CD4-positive, alpha-beta T cell treated with Interleukin-15 for 1 hour (primary cell): ENCODE data around the gene CEP72.
"Not testable (repeated sequence)": the region's sequence is repeated elsewhere in the genome, so short reads cannot be mapped to it uniquely, and the experiment has no call there.

Experiments
- DNase-seq: peaks from one replicate; pipeline ENCODE4 v3.0.0-alpha.2; 2020

CEP72 gene

DNA sequence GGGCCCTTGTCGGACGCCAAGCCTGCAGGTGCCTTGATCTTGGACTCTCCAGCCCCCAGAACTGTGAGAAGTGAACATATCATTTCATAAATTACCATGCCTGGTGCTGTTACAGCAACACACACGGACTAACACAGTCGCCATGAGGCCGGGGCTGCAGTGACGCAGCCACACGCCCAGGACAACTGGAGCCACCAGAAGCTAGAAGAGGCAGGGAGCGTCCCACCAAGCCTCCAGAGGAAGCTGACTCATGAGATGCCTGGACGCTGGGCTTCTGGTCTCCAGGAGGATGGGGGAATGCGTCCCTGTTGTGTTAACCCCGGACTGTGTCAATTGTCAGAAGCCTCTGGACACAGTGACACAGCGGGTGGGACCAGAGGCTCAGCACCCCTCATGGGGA is 74.8 kb downstream of the CEP72 start:
- DNase-seq = not testable (repeated sequence)

DNA sequence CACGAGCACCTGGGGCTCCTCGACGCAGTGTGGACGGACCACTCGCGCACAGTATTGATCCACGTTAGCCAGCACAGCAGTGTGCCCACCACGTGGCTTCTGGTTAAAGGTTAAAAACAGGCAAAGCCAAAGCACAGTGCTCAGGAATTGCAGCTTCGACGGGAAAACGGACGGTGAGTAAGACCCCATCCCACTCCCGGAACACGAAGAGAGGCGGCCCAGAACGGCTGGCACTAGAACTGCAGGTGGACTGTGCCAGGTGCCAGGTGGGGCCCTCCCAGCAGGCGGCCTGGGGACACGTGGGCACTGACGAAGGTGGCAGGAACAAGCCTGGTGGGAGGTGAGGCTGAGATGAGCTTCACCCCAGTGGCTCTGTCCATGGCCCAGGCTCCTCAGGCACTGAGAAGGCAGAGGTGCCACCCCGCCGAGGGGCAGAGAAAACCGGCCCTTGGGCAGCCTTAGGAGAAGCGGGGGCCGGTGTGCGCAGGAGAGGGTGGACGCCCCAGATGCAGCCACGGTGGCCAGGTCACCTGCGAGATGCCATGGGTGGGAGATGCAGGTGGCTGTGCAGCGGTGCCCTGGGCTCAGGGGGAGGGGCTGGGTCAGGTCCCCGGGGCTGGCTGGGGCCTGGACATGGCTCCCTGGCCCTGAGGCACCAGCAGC is 76.3 kb downstream of the CEP72 start:
- not testable (repeated sequence) for DNase-seq

DNA sequence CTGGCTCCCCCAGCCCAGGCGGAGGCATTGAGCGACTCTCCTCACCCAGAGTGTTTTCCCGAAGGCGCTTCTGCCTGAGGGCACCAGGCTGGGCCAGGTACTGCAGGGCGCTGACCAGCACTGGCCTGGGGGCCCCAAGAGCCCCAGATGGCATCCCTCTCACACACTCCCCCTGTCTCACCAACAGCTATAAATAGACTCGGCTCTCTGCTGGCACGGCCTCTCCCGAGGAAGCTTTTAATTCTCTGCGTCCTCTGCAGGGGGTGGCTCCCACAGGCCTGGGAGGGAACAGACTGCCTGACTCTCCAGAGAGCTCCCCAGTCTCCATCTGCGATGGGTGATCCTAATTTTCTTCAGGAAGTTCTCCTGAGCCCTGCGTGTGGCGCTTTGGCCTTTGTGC is 78.2 kb downstream of the CEP72 start:
- DNase-seq = not testable (repeated sequence)

DNA sequence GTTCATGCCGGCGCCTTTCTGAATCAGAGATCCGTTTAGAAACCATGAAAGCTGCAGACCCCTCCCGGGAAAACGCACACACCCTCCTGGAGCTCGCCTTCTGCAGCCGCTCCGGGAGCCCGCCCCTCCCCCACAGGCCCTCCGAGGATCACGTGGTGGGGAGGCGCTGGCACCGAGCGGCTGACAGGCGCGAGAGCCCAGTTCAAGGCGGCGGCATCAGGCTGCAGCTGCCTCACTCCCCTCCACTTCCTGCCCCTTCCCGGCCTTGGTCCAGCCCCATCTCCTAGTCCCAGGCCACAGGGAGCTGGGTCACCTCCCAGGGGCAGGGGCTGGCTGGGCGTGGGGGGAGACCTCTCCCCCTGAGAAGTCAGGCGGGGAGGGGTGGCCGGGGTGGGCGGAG is 78.9 kb downstream of the CEP72 start:
- DNase-seq = not testable (repeated sequence)

DNA sequence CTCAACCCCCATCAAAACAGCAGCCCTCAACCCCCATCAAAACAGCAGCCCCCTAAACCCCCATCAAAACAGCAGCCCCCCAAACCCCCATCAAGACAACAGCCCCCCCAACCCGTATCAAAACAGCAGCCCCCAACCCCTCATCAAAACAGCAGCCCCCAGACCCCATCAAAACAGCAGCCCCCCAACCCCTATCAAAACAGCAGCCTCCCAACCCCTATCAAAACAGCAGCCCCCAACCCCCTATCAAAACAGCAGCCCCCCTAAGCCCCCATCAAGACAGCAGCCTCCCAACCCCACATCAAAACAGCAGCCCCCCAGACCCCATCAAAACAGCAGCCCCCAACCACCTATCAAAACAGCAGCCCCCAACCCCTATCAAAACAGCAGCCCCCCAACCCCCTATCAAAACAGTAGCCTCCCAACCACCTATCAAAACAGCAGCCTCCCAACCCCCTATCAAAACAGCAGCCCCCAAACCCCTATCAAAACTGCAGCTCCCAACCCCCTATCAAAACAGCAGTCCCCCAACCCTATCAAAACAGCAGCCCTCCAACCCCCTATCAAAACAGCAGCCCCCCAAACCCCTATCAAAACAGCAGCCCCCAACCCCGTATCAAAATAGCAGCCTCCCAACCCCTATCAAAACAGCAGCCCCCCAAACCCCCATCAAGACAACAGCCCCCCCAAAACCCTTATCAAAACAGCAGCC is 79.8 kb downstream of the CEP72 start:
- no peak for DNase-seq

DNA sequence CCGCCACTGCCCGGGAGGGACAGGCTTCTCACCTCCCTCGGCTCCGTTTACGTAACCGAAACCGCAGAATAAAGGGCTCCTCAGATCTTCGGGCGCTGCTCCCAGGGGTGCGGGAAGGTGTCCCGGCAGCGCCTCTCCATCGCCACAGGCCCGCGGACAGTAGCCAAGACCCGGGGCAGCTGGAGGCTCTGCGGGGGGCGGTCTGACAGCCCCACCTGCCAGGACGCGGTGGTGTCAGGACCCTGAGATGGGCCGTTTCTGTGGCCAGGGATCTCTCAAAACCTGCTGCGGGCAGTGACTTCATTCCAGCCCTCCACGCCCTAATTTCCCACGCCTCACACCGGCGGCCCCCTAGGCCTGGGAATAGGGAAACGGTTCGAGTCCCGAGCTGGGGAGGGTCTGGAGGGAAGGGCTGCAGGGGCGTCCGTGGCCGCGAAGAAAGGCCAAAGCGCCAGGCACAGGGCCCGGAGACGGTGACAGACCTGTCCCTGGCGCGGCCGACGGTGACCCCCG is 80.4 kb downstream of the CEP72 start:
- not testable (repeated sequence) for DNase-seq

DNA sequence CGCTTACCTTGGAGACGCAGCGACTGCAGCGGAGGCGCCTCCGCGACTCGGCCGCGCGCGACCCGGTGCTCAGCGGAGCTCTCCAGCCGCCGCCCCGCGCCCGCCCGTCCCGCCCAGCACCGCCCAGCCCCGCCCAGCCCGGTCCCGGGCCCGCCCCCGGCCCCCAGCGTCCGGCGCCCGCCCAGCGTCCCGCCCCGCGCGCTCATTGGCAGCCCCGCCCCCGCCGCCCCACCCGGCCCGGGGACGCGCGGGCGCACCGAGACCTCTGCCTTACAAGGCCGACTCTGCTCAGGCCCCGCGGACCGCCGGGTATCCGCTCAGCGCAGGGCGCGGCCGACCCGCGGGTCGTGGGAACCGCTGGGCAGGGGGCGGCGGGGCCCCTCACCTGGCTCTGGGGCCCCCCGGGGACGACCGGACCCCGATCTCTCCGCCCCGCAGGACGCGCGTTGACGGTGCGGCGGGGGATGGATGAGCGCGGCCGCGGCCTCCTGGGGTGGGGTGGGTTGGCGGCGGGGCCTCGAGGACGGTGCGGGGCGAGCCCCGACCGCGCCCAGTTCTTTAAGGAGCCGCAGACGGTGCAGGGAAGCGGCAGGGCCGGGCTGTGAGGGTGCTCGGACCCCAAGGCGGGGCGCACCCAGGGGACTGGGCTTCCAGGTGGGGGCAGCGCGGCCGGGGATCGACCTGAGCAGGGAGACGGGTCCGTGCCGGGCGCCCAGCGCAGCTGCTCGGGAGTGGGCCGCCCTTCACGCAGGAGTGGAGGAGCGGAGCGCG is 81.3 kb downstream of the CEP72 start, which contains the start of gene TPPP:
Gene TPPP (minus strand): TSS at position 82 of the 771 bp plus-strand sequence. CDS start 15,292 bp downstream, outside the sequence.
- DNase-seq = peak; percentile 81

DNA sequence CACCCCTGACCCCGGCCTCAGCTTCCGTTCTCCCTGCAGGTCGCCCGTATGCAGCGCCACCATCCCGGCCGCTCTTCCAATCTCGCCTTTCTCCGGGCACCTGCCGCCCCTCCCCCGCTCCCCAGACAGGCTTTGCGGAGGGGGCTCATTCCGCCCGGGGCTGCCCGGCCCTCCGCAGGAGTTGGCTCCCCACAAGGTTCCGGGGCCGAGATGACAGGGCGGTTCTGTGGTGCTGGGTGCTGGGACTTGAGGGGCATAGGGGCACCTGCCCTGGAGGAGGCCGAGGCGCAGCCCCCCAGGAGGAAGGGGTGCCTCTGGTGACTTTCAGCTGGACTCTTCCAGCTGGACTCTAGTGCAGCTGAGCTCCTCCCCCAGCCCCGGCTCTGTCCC is 81.9 kb downstream of the CEP72 start:
- not testable (repeated sequence) for DNase-seq

DNA sequence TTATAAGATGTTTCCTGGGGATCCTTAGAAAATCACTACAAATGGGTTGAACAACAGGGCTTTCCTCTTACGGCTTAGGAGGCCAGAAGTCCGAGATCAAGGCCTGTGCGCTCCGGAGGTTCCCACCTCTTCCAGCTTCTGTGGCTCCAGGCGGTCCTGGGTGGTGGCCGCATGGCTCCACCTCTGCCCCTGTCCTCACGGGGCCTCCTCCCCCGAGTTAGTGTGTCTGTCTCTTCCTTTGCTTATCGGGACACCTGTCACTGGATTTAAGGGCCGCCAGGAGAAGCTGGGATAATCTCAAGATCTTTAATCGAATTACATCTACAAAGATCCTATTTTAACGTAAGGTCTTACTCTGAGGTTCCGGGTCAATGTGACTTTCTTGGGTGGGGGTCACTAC is 83.3 kb downstream of the CEP72 start:
- DNase-seq = not testable (repeated sequence)

DNA sequence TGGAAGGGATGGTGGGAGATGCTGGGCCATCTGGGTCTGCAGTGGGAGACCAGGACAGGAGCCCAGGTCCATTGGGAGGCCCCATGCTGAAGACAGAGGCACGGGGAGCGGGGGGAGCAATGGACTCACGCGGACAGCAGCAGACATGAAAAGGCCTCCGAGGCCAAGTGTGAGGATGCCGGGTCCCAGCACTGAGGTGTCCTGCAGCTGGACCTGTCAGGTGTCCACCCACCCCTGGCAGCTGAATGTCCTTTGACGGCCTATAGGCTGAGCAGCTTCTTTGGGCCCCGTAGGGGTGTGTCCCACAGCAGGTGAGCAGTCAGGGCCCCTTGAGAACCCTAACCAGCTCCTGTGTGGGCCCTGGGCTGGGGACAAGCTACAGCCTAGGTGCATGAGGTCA is 84.1 kb downstream of the CEP72 start:
- not testable (repeated sequence) for DNase-seq

DNA sequence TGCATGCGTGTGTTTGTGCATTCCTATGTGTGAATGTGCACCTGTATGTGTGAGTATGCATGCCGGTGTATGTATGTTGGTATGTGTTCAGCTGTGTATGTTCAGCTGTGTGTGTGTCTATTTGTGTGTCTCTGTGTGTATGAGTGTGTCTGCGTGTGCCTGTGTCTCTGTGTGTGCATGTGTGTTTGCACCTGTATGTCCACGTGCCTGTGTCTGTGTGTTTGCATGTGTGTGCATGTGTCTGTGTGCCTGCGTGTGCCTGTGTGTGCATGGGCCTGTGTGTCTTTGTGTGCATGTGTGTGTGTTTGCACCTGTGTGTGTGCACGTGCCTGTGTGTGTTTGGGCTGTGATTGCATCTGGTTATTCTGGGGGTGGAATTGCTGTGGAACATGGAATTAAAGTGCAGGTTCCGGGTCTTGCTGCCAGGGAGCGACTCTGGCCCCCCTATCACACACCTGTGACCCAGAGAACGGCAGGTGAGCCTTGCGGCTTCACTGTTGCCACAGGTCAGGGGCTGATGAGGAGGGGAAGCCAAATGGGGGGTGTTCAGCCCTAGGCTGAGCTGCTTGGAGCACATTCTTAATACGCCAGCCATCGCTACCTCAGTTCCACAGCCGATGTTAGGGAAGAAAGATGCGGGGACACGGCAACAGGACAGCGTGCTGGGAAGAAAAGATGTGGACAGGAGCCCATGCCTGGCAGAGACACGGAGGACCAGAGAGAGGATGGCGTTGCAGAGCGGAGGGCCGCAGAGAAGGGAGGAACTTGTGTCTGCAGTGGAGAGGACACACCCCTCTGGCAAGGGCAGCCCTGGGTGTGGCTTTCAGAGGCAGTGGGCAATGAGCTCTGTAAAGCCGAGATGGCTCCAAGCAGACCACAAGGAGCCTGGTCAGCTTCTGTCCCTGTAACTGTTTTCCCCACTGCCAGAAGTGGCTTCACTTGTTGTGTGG is 84.9 kb downstream of the CEP72 start:
- DNase-seq = not testable (repeated sequence)
